Fibroblast of the aortic adventitia (primary cell): ENCODE results near the gene PTRH2. TPM values are rescaled to one million over a fixed set of nuclear protein-coding genes. Genes with fewer than 3 reads are reported as not detected.

Experiments
- DNase-seq: peaks from one replicate; pipeline ENCODE4 v3.0.0-alpha.2; 2010; ENCODE audit warnings: low read depth
- H3K4me3 ChIP-seq: 2 replicates; pipeline ENCODE4 v1.5.1; 2011; ENCODE audit warnings: low read depth, mild to moderate bottlenecking, control low read depth, low read length, moderate library complexity
- CTCF ChIP-seq: IDR thresholded peaks from 2 replicates; pipeline ENCODE4 v1.5.1; 2011; ENCODE audit warnings: mild to moderate bottlenecking, low read length, control low read depth, inconsistent platforms; ENCODE audit not compliant: insufficient read depth
- total RNA-seq: library from RNA; depleted of rRNA; stranded (reverse); fragments of >200 nt; gene quantifications from 2 replicates; pipeline ENCODE4 v1.2.3, GENCODE V29; 2012; ENCODE audit warnings: low replicate concordance

Gene PTRH2
- total RNA-seq, 1 donor: 21.7 TPM

DNA sequence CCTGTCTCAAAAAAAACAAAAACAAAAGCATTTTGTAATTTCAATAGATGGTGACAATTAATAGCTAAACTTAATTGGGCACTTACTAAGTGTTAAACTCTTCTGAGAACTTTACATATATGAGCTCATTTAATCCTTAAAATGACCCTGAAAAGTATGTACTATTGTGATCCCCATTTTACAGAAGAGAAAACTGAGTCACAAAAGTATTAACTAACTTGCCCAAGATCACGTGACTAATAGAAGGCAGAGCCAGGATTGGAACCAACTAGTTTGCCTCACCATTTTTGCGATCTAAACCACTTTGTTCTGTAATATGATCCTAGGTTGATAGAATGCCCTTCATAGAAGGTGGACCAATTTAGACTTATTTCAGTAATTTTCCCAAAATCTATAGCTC, 26.5 kb upstream of the PTRH2 start:
- TF ChIP-seq CTCF: no peak
- no peak overlapping the region for H3K4me3 ChIP-seq
- DNase-seq: no peak

DNA sequence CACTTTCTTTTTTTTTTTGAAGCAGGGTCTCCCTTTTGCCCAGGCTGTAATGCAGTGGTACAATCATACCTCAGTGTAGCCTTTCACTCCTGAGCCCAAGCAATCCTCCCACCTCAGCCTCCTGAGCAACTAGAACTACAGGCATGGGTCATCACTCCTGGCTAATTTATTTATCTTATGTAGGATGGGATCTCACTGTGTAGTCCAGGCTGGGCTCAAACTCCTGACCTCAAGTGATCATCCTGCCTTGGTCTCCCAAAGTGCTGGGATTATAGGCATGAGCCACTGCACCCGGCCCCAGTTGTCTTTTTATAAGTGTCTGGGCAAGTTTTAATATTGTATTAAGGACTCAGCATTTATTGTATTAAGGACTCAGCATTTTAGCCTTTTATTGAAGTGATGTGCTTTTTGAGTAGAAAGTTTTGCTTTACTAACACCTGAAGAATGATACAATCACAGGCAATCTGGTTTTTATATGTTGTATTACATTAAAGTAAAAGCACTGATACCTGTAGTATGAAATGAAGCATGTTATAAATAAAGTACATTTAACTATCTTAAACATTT, 23.1 kb upstream of the PTRH2 start:
- no peak overlapping the region for H3K4me3 ChIP-seq
- no peak for DNase-seq
- TF ChIP-seq CTCF: no peak

DNA sequence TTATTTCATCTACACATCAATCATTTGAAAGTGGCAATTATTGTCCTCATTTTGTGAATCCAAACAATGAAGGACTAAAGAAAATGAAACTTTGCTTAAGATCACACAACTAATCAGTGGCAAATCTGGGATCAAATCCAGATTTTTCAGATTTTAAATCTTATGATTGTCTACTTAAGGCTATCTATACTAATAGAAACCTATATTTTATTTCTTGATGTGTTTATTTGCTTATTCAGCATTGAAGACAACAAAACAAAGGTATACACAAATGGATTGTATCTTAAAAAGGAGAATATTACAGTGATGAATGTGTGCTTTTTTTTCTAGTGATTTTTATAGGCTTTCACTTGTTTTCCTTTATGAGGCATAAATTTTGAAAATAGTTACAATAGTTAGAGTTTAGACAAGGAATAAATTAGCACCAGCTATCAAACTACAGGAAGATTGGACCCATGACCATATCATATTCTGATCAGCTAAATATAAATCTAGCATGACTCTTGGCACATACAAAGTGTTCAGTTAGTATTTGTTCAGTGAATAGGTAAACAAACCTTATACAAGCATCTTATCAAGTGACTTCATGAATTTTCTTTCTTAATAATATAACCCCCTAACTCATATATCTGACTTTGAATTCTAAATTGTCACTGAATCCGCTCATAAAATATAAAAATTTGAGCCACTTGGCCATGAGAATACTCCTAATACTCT, 20.7 kb upstream of the PTRH2 start:
- no peak overlapping the region for H3K4me3 ChIP-seq
- no peak for DNase-seq
- no peak for TF ChIP-seq CTCF

GRCh38 chr17:59725691-59726090, 18.5 kb upstream of the PTRH2 start:
- no peak overlapping the region for H3K4me3 ChIP-seq
- no peak for TF ChIP-seq CTCF
- peak; percentile 86 for DNase-seq

- no peak for TF ChIP-seq CTCF
- DNase-seq: no peak
- no peak overlapping the region for H3K4me3 ChIP-seq
Measured at GRCh38 chr17:59723607-59724006, 16.4 kb upstream of the PTRH2 start.

GRCh38 chr17:59723041-59723440, 15.8 kb upstream of the PTRH2 start:
- DNase-seq: no peak
- TF ChIP-seq CTCF: no peak
- no peak overlapping the region for H3K4me3 ChIP-seq
